ENCODE data around the gene SIRT5.
A peak's percentile ranks its signal among the peaks of the same experiment; 100 is the strongest.

Gene SIRT5

GRCh38 chr6:13538084-13538483 is 36.3 kb upstream of the SIRT5 start:
- peak; percentile 38 for TF ChIP-seq CTCF (conservative IDR thresholded peaks at IDR 0.05; ENCODE audit: control insufficient read depth, insufficient read depth, low read depth, low read length)
- peak; percentile 69 for DNase-seq (ENCODE audit: low read depth)
- H3K4me3 ChIP-seq (ENCODE audit: control insufficient read depth, low read depth, low read length): no peak overlapping the region

GRCh38 chr6:13538600-13538999 is 35.8 kb upstream of the SIRT5 start:
- no peak for TF ChIP-seq CTCF (conservative IDR thresholded peaks at IDR 0.05; ENCODE audit: control insufficient read depth, insufficient read depth, low read depth, low read length)
- H3K4me3 ChIP-seq (ENCODE audit: control insufficient read depth, low read depth, low read length): no peak overlapping the region
- DNase-seq (ENCODE audit: low read depth): no peak

- TF ChIP-seq CTCF (conservative IDR thresholded peaks at IDR 0.05; ENCODE audit: control insufficient read depth, insufficient read depth, low read depth, low read length): no peak
- no peak for DNase-seq (ENCODE audit: low read depth)
- no peak overlapping the region for H3K4me3 ChIP-seq (ENCODE audit: control insufficient read depth, low read depth, low read length)
Observed at GRCh38 chr6:13539572-13539971, 34.8 kb upstream of the SIRT5 start.

- H3K4me3 ChIP-seq (ENCODE audit: control insufficient read depth, low read depth, low read length): no peak overlapping the region
- TF ChIP-seq CTCF (conservative IDR thresholded peaks at IDR 0.05; ENCODE audit: control insufficient read depth, insufficient read depth, low read depth, low read length): no peak
- no peak for DNase-seq (ENCODE audit: low read depth)
Observed at GRCh38 chr6:13541496-13541895, 32.9 kb upstream of the SIRT5 start.

GRCh38 chr6:13544454-13545186 is 29.8 kb upstream of the SIRT5 start:
- DNase-seq (ENCODE audit: low read depth): no peak
- no peak for TF ChIP-seq CTCF (conservative IDR thresholded peaks at IDR 0.05; ENCODE audit: control insufficient read depth, insufficient read depth, low read depth, low read length)
- no peak overlapping the region for H3K4me3 ChIP-seq (ENCODE audit: control insufficient read depth, low read depth, low read length)

- H3K4me3 ChIP-seq (ENCODE audit: control insufficient read depth, low read depth, low read length): no peak overlapping the region
- TF ChIP-seq CTCF (conservative IDR thresholded peaks at IDR 0.05; ENCODE audit: control insufficient read depth, insufficient read depth, low read depth, low read length): no peak
- no peak for DNase-seq (ENCODE audit: low read depth)
Observed at GRCh38 chr6:13545885-13546284, 28.5 kb upstream of the SIRT5 start.

All from fibroblast of mammary gland (primary cell).